Heart right ventricle (tissue), 16 donors: ENCODE data around the gene BMPR1A. TPM values are rescaled to one million over a fixed set of nuclear protein-coding genes. Genes with fewer than 3 reads are reported as not detected.
A peak's percentile ranks its signal among the peaks of the same experiment; 100 is the strongest.

ENCODE experiments used
- ATAC-seq, 8 donors: fragments of 200-7000 bp; cut with Tn5 transposase; one replicate each; pipeline ENCODE4 v1.9.1; 2020; ENCODE audit warnings: mild to moderate bottlenecking in 8 of 8, moderate library complexity in 8 of 8, moderate number of reproducible peaks in 1 of 8
- DNase-seq, 2 donors: peaks; one replicate each; pipeline ENCODE4 v3.0.0-alpha.2; 2020
- H3K27ac ChIP-seq, 10 donors: fragments of 200-600 bp; sonication (generic) in 2 of 10; one replicate each; pipeline versions ENCODE4 v1.5.0 to v1.8.0; 2020 to 2022; ENCODE audit warnings: mild to moderate bottlenecking in 3 of 10
- H3K27me3 ChIP-seq, 7 donors: fragments of 200-600 bp; one replicate each; pipeline ENCODE4 v1.8.0; 2021 to 2022; ENCODE audit warnings: mild to moderate bottlenecking in 2 of 7
- H3K36me3 ChIP-seq, 9 donors: fragments of 200-600 bp; sonication (generic) in 1 of 9; one replicate each; pipeline versions ENCODE4 v1.5.0 to v1.8.0; 2020 to 2022; ENCODE audit warnings: mild to moderate bottlenecking in 2 of 9
- H3K4me1 ChIP-seq, 9 donors: fragments of 200-600 bp; sonication (generic) in 1 of 9; one replicate each; pipeline versions ENCODE4 v1.5.0 to v1.8.0; 2020 to 2022; ENCODE audit warnings: mild to moderate bottlenecking in 4 of 9
- H3K4me3 ChIP-seq, 10 donors: fragments of 200-600 bp; sonication (generic) in 2 of 10; one replicate each; pipeline versions ENCODE4 v1.5.0 to v1.8.0; 2020 to 2022; ENCODE audit warnings: mild to moderate bottlenecking in 7 of 10, moderate library complexity in 2 of 10
- H3K9me3 ChIP-seq, 11 donors: fragments of 200-600 bp in 10 of 11; sonication (generic) in 2 of 11; one replicate each; pipeline versions ENCODE4 v1.5.0 to v1.8.0; 2013 to 2022; ENCODE audit warnings: mild to moderate bottlenecking in 2 of 11, control low read depth in 1 of 11, moderate library complexity in 1 of 11
- WGBS, 2 donors: extraction: QIAGEN DNeasy Blood & Tissue Kit; methylation state at CpG; one replicate each; pipeline ENCODE4 v1.1.7; 2013; ENCODE audit warnings: inconsistent platforms in 1 of 2; 5-methylcytosine and 5-hydroxymethylcytosine counted together
- intact Hi-C, 10 donors: fragments of 100-400 bp; cut with DNase I; formaldehyde crosslinking; loops; one replicate each; pipeline versions ENCODE4 v1.11.1 to v1.14.2; 2022
- polyA plus RNA-seq, 2 donors: library from polyadenylated mRNA; stranded (reverse); fragments of 200-250 nt; gene quantifications; one replicate each; pipeline ENCODE4 v1.2.3, GENCODE V29; 2013
- total RNA-seq, 10 donors: library from RNA; stranded (reverse); fragmentation: NEBNext Ultra II Directional in 3 of 10; extraction: Animal tissue kit (Norgen Biotek cat#: 25700) in 3 of 10; gene quantifications; one replicate each; pipeline versions ENCODE4 v1.2.1 to v1.2.4, GENCODE V29; 2021 to 2023
- TF ChIP-seq, protein P1 (sequence below), 9 donors: fragments of 200-600 bp; sonication (generic) in 2 of 9; IDR thresholded peaks; one replicate each; pipeline versions ENCODE4 v1.5.0 to v1.8.0; 2021 to 2022; ENCODE audit warnings: antibody characterized with exemption in 9 of 9, mild to moderate bottlenecking in 5 of 9, moderate library complexity in 1 of 9
- donor health status: Arrhythmogenic right ventricular cardiomyopathy.
- donor health status: ischemic (EF 13 %, LVEDD 7.1; RV severe dilation, severe dysfunction).
- donor health status: healthy with polysubstance abuse.
- donor health status: DM: no; HTN: yes; CAD: no.
- donor health status: DM: no; HTN: no; CAD: no.
- donor health status: ischemic (EF 25% LVEDD 6.9; RV normal size, moderate dysfunction).
- donor health status: ischemic (EF 25% LVEDD 5.7; RV mildly dilated, moderate dysfunction).
- donor health status: healthy.
- donor health status: DM: yes; HTN: yes; CAD: no.
- donor health status: Ischemic cardiomyopathy.
- donor health status: ischemic (EF 35%, LVEDD 5.7; RV mildly dilated, moderate dysfunction).
- donor health status: nonischemic (EF 11% LVEDD 7.7; RV severe dilation, severe dysfunction).
- donor health status: DM: yes; HTN: yes; CAD: no.
- donor health status: PGD.
- donor health status: ischemic (EF 29% LVEDD 5.4; RV normal size, mild dysfunction).
- donor health status: nonischemic (EF 23%, LVEDD 6.1; RV moderate dilation, normal function).

Gene BMPR1A
- total and polyA plus RNA-seq, 12 donors, result 6.7 to 69.0 (median 45.6) TPM

DNA sequence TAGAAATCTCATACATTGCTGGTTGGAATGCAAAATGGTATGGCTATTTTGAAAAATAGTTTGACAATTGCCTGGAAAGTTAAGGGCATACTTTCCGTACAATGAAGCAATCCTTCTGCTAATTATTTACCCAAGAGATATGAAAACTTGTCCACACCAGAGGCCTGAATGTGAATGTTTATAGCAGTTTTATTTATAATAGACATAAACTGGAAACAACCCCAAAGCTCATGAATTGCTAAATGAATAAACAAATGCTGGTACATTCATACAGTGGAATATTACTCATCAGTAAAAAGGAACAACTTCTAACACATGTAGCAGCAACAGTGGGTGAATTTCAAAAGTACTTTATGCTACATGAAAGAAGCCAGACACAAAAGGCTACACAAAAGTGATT, 158.3 kb downstream of the BMPR1A start:
- intact Hi-C loops, result no loop called here

DNA sequence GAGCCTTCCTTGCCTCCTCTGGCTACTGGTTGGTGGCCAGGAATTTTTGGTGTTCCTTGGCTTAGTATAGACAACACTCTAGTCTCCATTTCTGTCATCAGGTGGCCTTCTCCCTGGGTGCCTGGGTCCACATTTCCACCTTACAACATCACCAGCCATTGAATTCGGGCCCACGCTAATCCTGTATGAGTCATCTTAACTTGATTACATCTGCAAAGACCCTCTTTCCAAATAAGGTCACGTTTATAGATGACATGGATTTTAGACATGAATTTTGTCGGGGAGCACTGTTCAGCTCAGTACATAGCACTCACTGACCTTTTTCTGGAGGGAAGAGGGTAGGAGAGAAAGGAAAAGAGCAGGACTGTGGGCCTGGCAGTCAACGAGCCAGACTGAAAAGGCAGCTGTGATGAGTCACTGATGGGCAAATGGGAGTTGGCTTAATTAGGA, 161.6 kb downstream of the BMPR1A start:
- DNase-seq, result no peak
- peak in 6 of 8 donors; percentile 41 to 84 (median 67) for ATAC-seq
- TF ChIP-seq, protein P1, sequence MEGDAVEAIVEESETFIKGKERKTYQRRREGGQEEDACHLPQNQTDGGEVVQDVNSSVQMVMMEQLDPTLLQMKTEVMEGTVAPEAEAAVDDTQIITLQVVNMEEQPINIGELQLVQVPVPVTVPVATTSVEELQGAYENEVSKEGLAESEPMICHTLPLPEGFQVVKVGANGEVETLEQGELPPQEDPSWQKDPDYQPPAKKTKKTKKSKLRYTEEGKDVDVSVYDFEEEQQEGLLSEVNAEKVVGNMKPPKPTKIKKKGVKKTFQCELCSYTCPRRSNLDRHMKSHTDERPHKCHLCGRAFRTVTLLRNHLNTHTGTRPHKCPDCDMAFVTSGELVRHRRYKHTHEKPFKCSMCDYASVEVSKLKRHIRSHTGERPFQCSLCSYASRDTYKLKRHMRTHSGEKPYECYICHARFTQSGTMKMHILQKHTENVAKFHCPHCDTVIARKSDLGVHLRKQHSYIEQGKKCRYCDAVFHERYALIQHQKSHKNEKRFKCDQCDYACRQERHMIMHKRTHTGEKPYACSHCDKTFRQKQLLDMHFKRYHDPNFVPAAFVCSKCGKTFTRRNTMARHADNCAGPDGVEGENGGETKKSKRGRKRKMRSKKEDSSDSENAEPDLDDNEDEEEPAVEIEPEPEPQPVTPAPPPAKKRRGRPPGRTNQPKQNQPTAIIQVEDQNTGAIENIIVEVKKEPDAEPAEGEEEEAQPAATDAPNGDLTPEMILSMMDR (IDR thresholded peaks at IDR 0.05), result no peak
- WGBS, 2 donors, result 73 to 76% methylated on average over 5 of the region's 5 CpGs
- Histone ChIP-seq H3K9me3 (no peaks in the 10 kb centered on the region), H3K27ac (peak overlapping the region in 2 of 10 donors; percentile 25 to 45), H3K36me3 (peaks cover 0 to 100% (median 43%) of the 10 kb centered on the region in 9 donors), H3K4me1 (peaks cover 0 to 9% (median 0%) of the 10 kb centered on the region in 9 donors), H3K27me3 (no peaks in the 10 kb centered on the region), H3K4me3 (no peak overlapping the region)
- intact Hi-C loops, result no loop called here

More for the DNA sequence above, 158.3 kb downstream of the BMPR1A start:
- no peak for DNase-seq
- ATAC-seq, result no peak
- Histone ChIP-seq H3K27ac (no peak overlapping the region), H3K4me3 (no peak overlapping the region), H3K27me3 (no peaks in the 10 kb centered on the region), H3K4me1 (peaks cover 0 to 9% (median 0%) of the 10 kb centered on the region in 9 donors), H3K36me3 (peaks cover 0 to 80% (median 20%) of the 10 kb centered on the region in 9 donors), H3K9me3 (no peaks in the 10 kb centered on the region)
- WGBS, 2 donors, result 96 to 98% methylated on average over 1 of the region's 1 CpG
- TF ChIP-seq, protein P1 (IDR thresholded peaks at IDR 0.05), result no peak

DNA sequence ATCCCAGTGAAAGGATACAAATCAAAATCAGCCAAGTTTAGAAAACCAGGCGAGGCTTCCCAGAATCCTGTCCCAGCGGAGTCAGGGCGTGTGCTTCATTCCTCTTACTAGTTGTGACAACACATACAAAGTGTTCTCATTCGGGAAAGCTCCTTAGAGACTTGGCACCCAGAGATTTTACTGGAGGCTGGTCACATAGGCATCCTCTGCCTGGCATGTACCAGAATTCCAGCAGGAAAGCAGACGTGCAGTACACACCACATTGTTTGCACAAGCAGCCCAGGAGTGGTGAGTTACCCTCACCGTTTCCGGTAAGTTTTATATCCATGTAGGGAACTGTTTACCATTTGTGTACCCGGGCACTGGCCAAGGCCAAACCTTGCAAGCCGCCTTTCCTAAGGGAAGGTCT, 166.1 kb downstream of the BMPR1A start:
- 82 to 83% methylated on average over 9 of the region's 9 CpGs for WGBS, 2 donors
- no peak overlapping the region for H3K4me3 ChIP-seq
- intact Hi-C loops, result no loop called here
- no peak overlapping the region for H3K27ac ChIP-seq
- H3K36me3 ChIP-seq, result peaks cover 0 to 91% (median 43%) of the 10 kb centered on the region in 9 donors
- DNase-seq (no peak), ATAC-seq (peak in 3 of 8 donors; percentile 4 to 43 (median 13))
- no peaks in the 10 kb centered on the region for H3K27me3 ChIP-seq
- H3K4me1 ChIP-seq, result peaks cover 0 to 15% (median 6%) of the 10 kb centered on the region in 9 donors
- TF ChIP-seq, protein P1 (IDR thresholded peaks at IDR 0.05), result no peak
- H3K9me3 ChIP-seq, result no peaks in the 10 kb centered on the region

DNA sequence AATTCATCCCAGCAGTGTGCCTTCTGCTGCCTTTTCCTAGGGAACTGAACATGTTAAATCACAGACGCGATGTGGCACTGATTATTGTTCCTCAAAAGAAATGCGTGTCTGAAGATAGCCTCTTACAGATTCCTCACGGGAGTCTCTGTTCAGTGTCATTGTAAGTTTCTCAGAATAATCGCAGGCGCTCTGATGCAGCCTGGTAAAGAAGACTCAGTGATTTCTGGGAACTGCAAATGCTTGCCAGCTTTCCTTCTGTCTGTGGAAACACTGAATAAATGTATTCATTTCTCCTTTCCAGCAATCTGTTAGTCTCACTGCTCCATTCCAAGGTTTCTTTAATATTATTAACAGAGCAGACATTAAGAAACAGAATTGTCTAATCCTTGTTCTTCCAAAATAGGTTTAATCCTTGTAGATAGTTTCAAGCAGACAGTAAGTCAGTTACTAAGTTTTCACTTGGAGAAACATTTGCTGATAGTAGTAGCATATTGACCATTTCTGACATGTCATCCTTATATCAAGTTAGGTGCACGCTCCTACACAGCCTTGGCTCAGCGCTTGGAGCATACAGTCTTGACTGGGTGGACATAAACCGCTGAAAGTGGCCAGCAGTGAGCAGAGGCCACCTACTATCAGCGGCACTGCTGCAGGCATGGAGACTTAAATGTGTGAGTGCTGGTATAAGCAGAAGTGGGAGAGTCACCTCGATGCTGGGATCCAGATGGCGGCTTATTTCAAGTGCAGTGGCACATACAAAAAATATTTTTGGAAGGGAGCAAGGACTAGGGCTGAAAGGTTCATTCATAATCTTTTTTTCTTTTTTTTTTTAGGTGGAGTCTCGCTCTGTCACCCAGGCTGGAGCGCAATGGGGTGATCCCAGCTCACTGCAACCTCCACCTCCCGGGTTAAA, 173.3 kb downstream of the BMPR1A start:
- DNase-seq, result no peak
- no peaks in the 10 kb centered on the region for H3K9me3 ChIP-seq
- H3K36me3 ChIP-seq, result peaks cover 0 to 95% (median 20%) of the 10 kb centered on the region in 9 donors
- peaks cover 0 to 11% (median 0%) of the 10 kb centered on the region in 9 donors for H3K4me1 ChIP-seq
- intact Hi-C loops, result loop anchor here in 1 of 10 donors (10.0 kb wide), 1 partner anchor 165 kb away; the partner anchor contains the start of genes GLUD1 and SHLD2
- TF ChIP-seq, protein P1 (IDR thresholded peaks at IDR 0.05), result no peak
- no peaks in the 10 kb centered on the region for H3K27me3 ChIP-seq
- 80 to 83% methylated on average over 15 of the region's 15 CpGs for WGBS, 2 donors
- H3K27ac ChIP-seq, result no peak overlapping the region
- ATAC-seq, result peak in 1 of 8 donors; percentile 14
- no peak overlapping the region for H3K4me3 ChIP-seq
